CD14-positive monocyte (primary cell): ENCODE data around the gene UBE2L5. TPM values are rescaled to one million over a fixed set of nuclear protein-coding genes. Genes with fewer than 3 reads are reported as not detected.

ENCODE experiments used
- DNase-seq, 3 donors: peaks; one replicate each; pipeline ENCODE4 v3.0.0-alpha.2; 2011 to 2022
- H2AFZ ChIP-seq: 2 replicates; pipeline ENCODE4 v1.6.0; 2012; ENCODE audit warnings: mild to moderate bottlenecking, low read depth, low read length, inconsistent platforms; ENCODE audit not compliant: insufficient read depth, poor library complexity, severe bottlenecking
- H3K27ac ChIP-seq, 2 donors: 1 replicate in 1 of 2; 2 replicates in 1 of 2; pipeline ENCODE4 v1.5.1; 2012 to 2013; ENCODE audit warnings: low read length in 2 of 2, control low read depth in 1 of 2, inconsistent platforms in 1 of 2, low read depth in 1 of 2, mild to moderate bottlenecking in 1 of 2
- H3K27me3 ChIP-seq, 2 donors: one replicate each; pipeline versions ENCODE4 v1.6.0 to v1.6.1; 2011 to 2013; ENCODE audit warnings: low read length in 2 of 2; ENCODE audit not compliant: control insufficient read depth in 2 of 2, insufficient read depth in 2 of 2
- H3K36me3 ChIP-seq, 2 donors: replicated peaks in 1 of 2; 1 replicate in 1 of 2; 2 replicates in 1 of 2; pipeline versions ENCODE4 v1.5.1 to v1.6.1; 2012 to 2013; ENCODE audit warnings: low read length in 2 of 2, control low read depth in 1 of 2, inconsistent platforms in 1 of 2, mild to moderate bottlenecking in 1 of 2; ENCODE audit not compliant: insufficient read depth in 2 of 2, control insufficient read depth in 1 of 2
- H3K4me1 ChIP-seq, 2 donors: 1 replicate in 1 of 2; 2 replicates in 1 of 2; pipeline versions ENCODE4 v1.5.1 to v1.6.1; 2012 to 2013; ENCODE audit warnings: low read length in 2 of 2, control low read depth in 1 of 2, inconsistent platforms in 1 of 2, mild to moderate bottlenecking in 1 of 2, moderate library complexity in 1 of 2; ENCODE audit not compliant: insufficient read depth in 2 of 2, control insufficient read depth in 1 of 2
- H3K4me2 ChIP-seq: replicated peaks from 2 replicates; pipeline ENCODE3; 2012; ENCODE audit warnings: low read length, moderate library complexity, mild to moderate bottlenecking; ENCODE audit not compliant: poor library complexity, severe bottlenecking; ENCODE audit errors: extremely low read depth
- H3K4me3 ChIP-seq, 3 experiments: fragments of 200-600 bp in 1 of 3; sonication (generic) in 1 of 3; replicated peaks in 1 of 3; 1 replicate in 2 of 3; 2 replicates in 1 of 3; pipeline ENCODE4 v1.5.1; 2011 to 2013; ENCODE audit warnings: low read length in 3 of 3, mild to moderate bottlenecking in 3 of 3, control low read depth in 2 of 3, low read depth in 2 of 3, inconsistent platforms in 1 of 3, moderate library complexity in 1 of 3
- H3K79me2 ChIP-seq: 2 replicates; pipeline ENCODE4 v1.6.0; 2012; ENCODE audit warnings: mild to moderate bottlenecking, control low read depth, inconsistent platforms, low read length, moderate library complexity; ENCODE audit not compliant: insufficient read depth
- H3K9ac ChIP-seq: 2 replicates; pipeline ENCODE4 v1.6.0; 2017; ENCODE audit warnings: low read length, mild to moderate bottlenecking; ENCODE audit not compliant: insufficient read depth, poor library complexity, severe bottlenecking
- H3K9me3 ChIP-seq, 2 donors: replicated peaks in 1 of 2; 1 replicate in 1 of 2; 2 replicates in 1 of 2; pipeline versions ENCODE4 v1.5.1 to v1.6.1; 2012 to 2013; ENCODE audit warnings: low read length in 2 of 2, control low read depth in 1 of 2; ENCODE audit not compliant: control insufficient read depth in 1 of 2, insufficient read depth in 1 of 2
- H4K20me1 ChIP-seq: 2 replicates; pipeline ENCODE4 v1.6.0; 2012; ENCODE audit warnings: mild to moderate bottlenecking, low read length, control low read depth, moderate library complexity; ENCODE audit not compliant: insufficient read depth
- H3K27ac Mint-ChIP-seq, 7 donors: one replicate each; pipeline ENCODE4 v1.8.0; 2020; ENCODE audit warnings: mild to moderate bottlenecking in 7 of 7, mixed read lengths in 7 of 7, moderate library complexity in 6 of 7, inconsistent platforms in 2 of 7
- H3K27me3 Mint-ChIP-seq, 3 donors: one replicate each; pipeline ENCODE4 v1.8.0; 2021 to 2022; ENCODE audit warnings: low read depth in 3 of 3, mild to moderate bottlenecking in 3 of 3, mixed read lengths in 3 of 3, moderate library complexity in 3 of 3, inconsistent platforms in 1 of 3
- H3K36me3 Mint-ChIP-seq, 2 donors: one replicate each; pipeline ENCODE4 v1.8.0; 2020; ENCODE audit warnings: mixed read lengths in 2 of 2, inconsistent platforms in 1 of 2, mild to moderate bottlenecking in 1 of 2
- H3K4me1 Mint-ChIP-seq: one replicate; pipeline ENCODE4 v1.8.0; 2020; ENCODE audit warnings: mild to moderate bottlenecking, mixed read lengths
- H3K4me3 Mint-ChIP-seq, 2 donors: one replicate each; pipeline ENCODE4 v1.8.0; 2020; ENCODE audit warnings: mild to moderate bottlenecking in 2 of 2, mixed read lengths in 2 of 2, moderate library complexity in 1 of 2
- H3K9me3 Mint-ChIP-seq, 7 donors: one replicate each; pipeline ENCODE4 v1.8.0; 2020 to 2022; ENCODE audit warnings: mixed read lengths in 7 of 7, mild to moderate bottlenecking in 6 of 7, moderate library complexity in 6 of 7, inconsistent platforms in 2 of 7
- WGBS: methylation state at CpG from one replicate; pipeline ENCODE4 v1.1.5; 2013; ENCODE audit warnings: missing lambda C conversion rate; ENCODE audit not compliant: insufficient coverage; 5-methylcytosine and 5-hydroxymethylcytosine counted together
- intact Hi-C, 2 donors: fragments of 100-400 bp; cut with micrococcal nuclease; formaldehyde crosslinking; loops; one replicate each; pipeline versions ENCODE4 v1.15.0 to v1.15.1; 2023
- polyA plus RNA-seq, 3 donors: library from polyadenylated mRNA; depleted of rRNA in 1 of 3; unstranded in 2 of 3; stranded (reverse) in 1 of 3; fragments of 300-500 nt in 2 of 3; fragments of >200 nt in 1 of 3; fragmentation: Illumina TruSeq in 2 of 3; gene quantifications; 1 replicate in 2 of 3; 2 replicates in 1 of 3; pipeline ENCODE4 v1.2.3, GENCODE V29; 2012 to 2021
- TF ChIP-seq, protein P1 (sequence below): fragments of 200-600 bp; IDR thresholded peaks from one replicate; pipeline ENCODE4 v1.8.0; 2022; ENCODE audit warnings: antibody characterized with exemption, mild to moderate bottlenecking

The UBE2L5 gene
- polyA plus RNA-seq, 3 donors: not detected

DNA sequence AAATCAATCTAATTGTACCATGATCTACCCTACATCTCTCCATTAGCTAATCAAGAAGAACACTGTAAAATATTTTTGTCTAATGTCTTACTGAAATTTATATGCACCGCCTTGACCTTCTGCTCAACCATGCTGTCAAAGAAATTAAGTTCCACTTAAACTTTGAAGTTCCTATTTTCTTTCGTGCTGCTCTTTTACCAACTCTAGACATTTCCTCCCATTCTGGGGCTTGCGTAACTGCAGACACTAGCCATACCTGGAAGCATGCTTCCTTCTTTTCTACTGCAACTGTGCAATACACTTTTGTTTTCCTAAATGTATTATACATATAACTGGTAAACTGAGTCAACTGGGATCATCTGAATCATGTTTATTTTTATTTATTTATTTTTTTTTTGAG is 8.5 kb upstream of the UBE2L5 start:
- Mint-ChIP-seq H3K9me3 (peaks cover 0 to 3% (median 0%) of the 10 kb centered on the region in 7 donors), H3K36me3 (no peaks in the 10 kb centered on the region), H3K4me1 (peaks cover 41% of the 10 kb centered on the region), H3K27ac (peak overlapping the region in 4 of 7 donors; percentile 2 to 74 (median 28)), H3K4me3 (peak overlapping the region in 1 of 2 donors; percentile 3), H3K27me3 (peaks cover 0 to 2% (median 1%) of the 10 kb centered on the region in 3 donors)
- Histone ChIP-seq H3K4me3 (no peak overlapping the region), H3K4me1 (peaks cover 34 to 36% of the 10 kb centered on the region in 2 donors), H3K9me3 (no peaks in the 10 kb centered on the region), H3K27me3 (no peaks in the 10 kb centered on the region), H3K27ac (peak overlapping the region in 1 of 2 donors; percentile 15), H3K36me3 (no peaks in the 10 kb centered on the region), H2AFZ (no peak overlapping the region), H3K9ac (no peak overlapping the region), H4K20me1 (no peaks in the 10 kb centered on the region), H3K79me2 (no peaks in the 10 kb centered on the region), H3K4me2 (peak overlapping the region; percentile 3)
- intact Hi-C loops: no loop called here
- TF ChIP-seq, protein P1, sequence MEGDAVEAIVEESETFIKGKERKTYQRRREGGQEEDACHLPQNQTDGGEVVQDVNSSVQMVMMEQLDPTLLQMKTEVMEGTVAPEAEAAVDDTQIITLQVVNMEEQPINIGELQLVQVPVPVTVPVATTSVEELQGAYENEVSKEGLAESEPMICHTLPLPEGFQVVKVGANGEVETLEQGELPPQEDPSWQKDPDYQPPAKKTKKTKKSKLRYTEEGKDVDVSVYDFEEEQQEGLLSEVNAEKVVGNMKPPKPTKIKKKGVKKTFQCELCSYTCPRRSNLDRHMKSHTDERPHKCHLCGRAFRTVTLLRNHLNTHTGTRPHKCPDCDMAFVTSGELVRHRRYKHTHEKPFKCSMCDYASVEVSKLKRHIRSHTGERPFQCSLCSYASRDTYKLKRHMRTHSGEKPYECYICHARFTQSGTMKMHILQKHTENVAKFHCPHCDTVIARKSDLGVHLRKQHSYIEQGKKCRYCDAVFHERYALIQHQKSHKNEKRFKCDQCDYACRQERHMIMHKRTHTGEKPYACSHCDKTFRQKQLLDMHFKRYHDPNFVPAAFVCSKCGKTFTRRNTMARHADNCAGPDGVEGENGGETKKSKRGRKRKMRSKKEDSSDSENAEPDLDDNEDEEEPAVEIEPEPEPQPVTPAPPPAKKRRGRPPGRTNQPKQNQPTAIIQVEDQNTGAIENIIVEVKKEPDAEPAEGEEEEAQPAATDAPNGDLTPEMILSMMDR: no peak
- DNase-seq: peak; percentile 21 to 65 (median 54)
- 0% methylated on average over 1 of the region's 3 CpGs for WGBS

DNA sequence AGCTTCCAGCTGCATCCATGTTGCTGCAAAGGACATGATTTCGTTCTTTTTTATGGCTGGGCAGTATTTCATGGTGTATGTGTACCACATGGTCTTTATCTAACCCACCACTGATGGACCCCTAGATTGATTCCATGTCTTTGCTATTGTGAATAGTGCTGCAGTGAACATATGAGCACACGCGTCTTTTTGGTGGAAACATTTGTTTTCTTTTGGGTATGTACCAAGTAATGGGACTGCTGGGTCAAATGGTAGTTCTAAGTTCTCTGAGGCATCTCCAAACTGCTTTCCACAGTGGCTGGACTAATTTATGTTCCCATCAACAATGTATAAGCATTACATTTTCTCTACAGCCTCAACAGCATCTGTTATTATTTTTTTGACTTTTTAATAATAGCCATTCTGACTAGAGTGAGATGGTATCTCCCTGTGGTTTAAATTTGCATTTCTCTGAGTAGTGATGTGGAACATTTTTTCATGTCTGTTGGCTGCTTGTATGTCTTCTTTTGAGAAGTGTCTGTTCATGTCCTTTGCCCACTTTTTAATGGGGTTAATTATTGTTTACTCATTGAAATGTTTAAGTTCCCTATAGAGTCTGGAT is 6.8 kb upstream of the UBE2L5 start:
- H3K4me3 Mint-ChIP-seq: no peak overlapping the region
- TF ChIP-seq, protein P1: no peak

More for the DNA sequence above, 6.8 kb upstream of the UBE2L5 start:
- peak overlapping the region in 1 of 7 donors; percentile 57 for H3K27ac Mint-ChIP-seq
- intact Hi-C loops: no loop called here
- Histone ChIP-seq H3K27ac (no peak overlapping the region), H3K9me3 (no peaks in the 10 kb centered on the region), H3K4me2 (no peak overlapping the region), H4K20me1 (no peaks in the 10 kb centered on the region), H2AFZ (no peak overlapping the region), H3K79me2 (no peaks in the 10 kb centered on the region), H3K9ac (no peak overlapping the region), H3K4me1 (peaks cover 20 to 21% of the 10 kb centered on the region in 2 donors), H3K27me3 (no peaks in the 10 kb centered on the region), H3K4me3 (no peak overlapping the region), H3K36me3 (no peaks in the 10 kb centered on the region)
- H3K9me3 Mint-ChIP-seq: peaks cover 0 to under 1% (median 0%) of the 10 kb centered on the region in 7 donors
- DNase-seq: no peak
- no peaks in the 10 kb centered on the region for H3K36me3 Mint-ChIP-seq
- no CpG with 5 or more reads among the region's 3 CpGs for WGBS
- peaks cover 25% of the 10 kb centered on the region for H3K4me1 Mint-ChIP-seq
- peaks cover 0 to 2% (median 1%) of the 10 kb centered on the region in 3 donors for H3K27me3 Mint-ChIP-seq
